H1 (cell line): ENCODE data around the gene ARGLU1. TPM values are rescaled to one million over a fixed set of nuclear protein-coding genes. Genes with fewer than 3 reads are reported as not detected.

Experiments
- CTCF ChIA-PET: fragments of 300-600 bp; sonication (Branson Sonifier 250); formaldehyde crosslinking; loops from one replicate; lab custom pipeline; 2021; ENCODE audit not compliant: partially characterized antibody; lab: Charles Lee
- POLR2A ChIA-PET: fragments of 300-600 bp; sonication (Branson Sonifier 250); formaldehyde crosslinking; loops from one replicate; lab custom pipeline; 2021; ENCODE audit warnings: inconsistent platforms; ENCODE audit not compliant: partially characterized antibody; lab: Charles Lee
- DNase-seq, 2 experiments: peaks; one replicate each; pipeline versions ENCODE4 v3.0.0 to v3.0.0-alpha.2; 2010 to 2022; ENCODE audit warnings: low spot score in 2 of 2, low read depth in 1 of 2, mixed read lengths in 1 of 2
- FAIRE-seq: peaks from 2 replicates; lab custom pipeline; 2011; peaks lifted over from hg19 to GRCh38; lab: Jason Lieb, UNC
- H2AFZ ChIP-seq: 2 replicates; pipeline ENCODE4 v1.8.1; 2012; ENCODE audit warnings: low read length, inconsistent platforms
- H2AK5ac ChIP-seq: 2 replicates; pipeline ENCODE4 v1.6.1; 2013; ENCODE audit warnings: low read depth, low read length
- H2BK120ac ChIP-seq: replicated peaks from 2 replicates; pipeline ENCODE3; 2013; ENCODE audit warnings: low read depth, low read length, inconsistent platforms
- H2BK12ac ChIP-seq: 2 replicates; pipeline ENCODE4 v1.6.1; 2013; ENCODE audit warnings: low read depth, low read length
- H2BK15ac ChIP-seq: 2 replicates; pipeline ENCODE4 v1.6.1; 2013; ENCODE audit warnings: low read length
- H2BK20ac ChIP-seq: 2 replicates; pipeline ENCODE4 v1.6.1; 2013; ENCODE audit warnings: low read length
- H2BK5ac ChIP-seq: 2 replicates; pipeline ENCODE4 v1.6.1; 2013; ENCODE audit warnings: low read depth, low read length
- H3K14ac ChIP-seq: 2 replicates; pipeline ENCODE4 v1.6.1; 2013; ENCODE audit warnings: inconsistent platforms; ENCODE audit not compliant: insufficient read length
- H3K18ac ChIP-seq: 2 replicates; pipeline ENCODE4 v1.6.1; 2013; ENCODE audit warnings: low read length; ENCODE audit errors: extremely low read depth
- H3K23ac ChIP-seq: 2 replicates; pipeline ENCODE4 v1.6.1; 2013; ENCODE audit warnings: inconsistent platforms; ENCODE audit not compliant: insufficient read length
- H3K23me2 ChIP-seq: 2 replicates; pipeline ENCODE4 v1.6.1; 2013; ENCODE audit warnings: low read depth, low read length
- H3K27ac ChIP-seq: 2 replicates; pipeline ENCODE4 v1.6.1; 2011; ENCODE audit warnings: low read depth, low read length, inconsistent platforms
- H3K27me3 ChIP-seq, 4 experiments: replicated peaks in 1 of 4; 1 replicate in 1 of 4; 2 replicates in 3 of 4; pipeline versions ENCODE4 v1.6.1 to v1.8.1; 2011 to 2013; ENCODE audit warnings: low read length in 3 of 4, mild to moderate bottlenecking in 3 of 4, inconsistent platforms in 2 of 4, mixed read lengths in 2 of 4, moderate library complexity in 1 of 4; ENCODE audit not compliant: control insufficient read depth in 3 of 4, insufficient read depth in 3 of 4; ENCODE audit errors: extremely low read depth in 1 of 4
- H3K36me3 ChIP-seq, 4 experiments: 2 replicates each; pipeline versions ENCODE4 v1.6.1 to v1.8.1; 2011 to 2013; ENCODE audit warnings: mild to moderate bottlenecking in 4 of 4, low read length in 3 of 4, moderate library complexity in 2 of 4, control low read depth in 1 of 4, inconsistent platforms in 1 of 4; ENCODE audit not compliant: insufficient read depth in 4 of 4, control insufficient read depth in 2 of 4
- H3K4ac ChIP-seq: replicated peaks from 2 replicates; pipeline ENCODE3; 2013; ENCODE audit warnings: low read length, low read depth, mixed read lengths, inconsistent platforms; ENCODE audit not compliant: insufficient read length
- H3K4me1 ChIP-seq, 4 experiments: replicated peaks in 1 of 4; 1 replicate in 1 of 4; 2 replicates in 3 of 4; pipeline versions ENCODE4 v1.6.1 to v1.8.1; 2011 to 2013; ENCODE audit warnings: low read length in 3 of 4, inconsistent platforms in 2 of 4, mixed read lengths in 1 of 4; ENCODE audit not compliant: insufficient read depth in 4 of 4, control insufficient read depth in 3 of 4
- H3K4me2 ChIP-seq, 2 experiments: 2 replicates each; pipeline versions ENCODE4 v1.6.1 to v1.8.1; 2011 to 2013; ENCODE audit warnings: low read depth in 2 of 2, low read length in 2 of 2, control low read depth in 1 of 2, inconsistent platforms in 1 of 2, mild to moderate bottlenecking in 1 of 2; ENCODE audit not compliant: insufficient read depth in 1 of 2
- H3K4me3 ChIP-seq, 4 experiments: fragments of 200-600, 300-600 bp in 1 of 4; sonication (generic), shearing (Covaris generic), sonication (Bioruptor Twin) in 1 of 4; 2 replicates each; pipeline versions ENCODE4 v1.5.1 to v1.8.1; 2011 to 2016; ENCODE audit warnings: low read length in 4 of 4, low read depth in 3 of 4, control low read depth in 2 of 4, inconsistent platforms in 2 of 4, mild to moderate bottlenecking in 2 of 4, mixed read lengths in 1 of 4, moderate library complexity in 1 of 4; ENCODE audit not compliant: insufficient read depth in 2 of 4; ENCODE audit errors: extremely low read depth in 1 of 4
- H3K56ac ChIP-seq: replicated peaks from 2 replicates; pipeline ENCODE3; 2013; ENCODE audit warnings: low read depth, mild to moderate bottlenecking, mixed read lengths, low read length, inconsistent platforms; ENCODE audit not compliant: insufficient read length
- H3K79me1 ChIP-seq: 2 replicates; pipeline ENCODE4 v1.6.1; 2013; ENCODE audit warnings: low read depth, low read length, control low read depth
- H3K79me2 ChIP-seq, 2 experiments: 2 replicates each; pipeline versions ENCODE4 v1.6.1 to v1.8.1; 2012 to 2013; ENCODE audit warnings: low read length in 2 of 2, mild to moderate bottlenecking in 2 of 2, inconsistent platforms in 1 of 2; ENCODE audit not compliant: insufficient read depth in 2 of 2, control insufficient read depth in 1 of 2
- H3K9ac ChIP-seq, 4 experiments: replicated peaks in 1 of 4; 1 replicate in 1 of 4; 2 replicates in 3 of 4; pipeline versions ENCODE4 v1.6.1 to v1.8.1; 2011 to 2013; ENCODE audit warnings: low read depth in 3 of 4, low read length in 3 of 4, control low read depth in 2 of 4, mild to moderate bottlenecking in 2 of 4, moderate library complexity in 2 of 4, inconsistent platforms in 1 of 4; ENCODE audit errors: extremely low read depth in 1 of 4
- H3K9me3 ChIP-seq, 2 experiments: 2 replicates each; pipeline versions ENCODE4 v1.6.1 to v1.8.1; 2012 to 2013; ENCODE audit warnings: mild to moderate bottlenecking in 2 of 2, moderate library complexity in 2 of 2, control low read depth in 1 of 2, inconsistent platforms in 1 of 2, low read depth in 1 of 2, low read length in 1 of 2, mixed read lengths in 1 of 2; ENCODE audit not compliant: insufficient read depth in 2 of 2
- H4K20me1 ChIP-seq, 2 experiments: replicated peaks in 1 of 2; 2 replicates each; pipeline versions ENCODE3 to v1.8.1; 2011 to 2013; ENCODE audit warnings: inconsistent platforms in 2 of 2, low read length in 2 of 2, mild to moderate bottlenecking in 1 of 2; ENCODE audit not compliant: insufficient read depth in 2 of 2, control insufficient read depth in 1 of 2
- H4K5ac ChIP-seq: 2 replicates; pipeline ENCODE4 v1.6.1; 2013; ENCODE audit warnings: low read length, low read depth, mixed read lengths, inconsistent platforms; ENCODE audit not compliant: insufficient read length
- H4K8ac ChIP-seq: 2 replicates; pipeline ENCODE4 v1.8.0; 2013; ENCODE audit warnings: mild to moderate bottlenecking, moderate library complexity, low read length, inconsistent platforms; ENCODE audit not compliant: insufficient read depth; ENCODE audit errors: extremely low read depth
- H4K91ac ChIP-seq: replicated peaks from 2 replicates; pipeline ENCODE3; 2013; ENCODE audit warnings: low read length, mixed read lengths, inconsistent platforms; ENCODE audit not compliant: insufficient read length
- POU5F1 ChIP-seq: IDR thresholded peaks from 2 replicates; pipeline ENCODE4 v1.6.1; 2011; ENCODE audit warnings: low read depth, mild to moderate bottlenecking, low read length, moderate library complexity
- RXRA ChIP-seq: IDR thresholded peaks from 2 replicates; pipeline ENCODE4 v1.6.1; 2011; ENCODE audit warnings: low read depth, mild to moderate bottlenecking, low read length, moderate library complexity; ENCODE audit not compliant: insufficient read depth
- SIN3A ChIP-seq, 2 experiments: IDR thresholded peaks in 1 of 2; conservative IDR thresholded peaks in 1 of 2; 2 replicates each; pipeline ENCODE4 v1.6.1; 2011 to 2012; ENCODE audit warnings: low read length in 2 of 2, improper control_type of control experiment in 1 of 2, low read depth in 1 of 2, mild to moderate bottlenecking in 1 of 2
- ZNF274 ChIP-seq: IDR thresholded peaks from 2 replicates; pipeline ENCODE4 v1.7.0; 2012; ENCODE audit warnings: low read length, borderline replicate concordance; ENCODE audit errors: extremely low read depth
- WGBS, 2 experiments: shearing (Covaris generic) in 1 of 2; methylation state at CpG; one replicate each; pipeline versions ENCODE4 v1.1.6 to v1.1.7; 2013 to 2015; ENCODE audit warnings: low lambda C conversion rate in 2 of 2, mixed read lengths in 2 of 2, inconsistent platforms in 1 of 2, low coverage in 1 of 2, missing lambda C conversion rate in 1 of 2; ENCODE audit not compliant: insufficient replicate concordance in 2 of 2, insufficient coverage in 1 of 2, insufficient read length in 1 of 2; ENCODE audit errors: extremely low coverage in 1 of 2, missing lambda C conversion rate in 1 of 2; 5-methylcytosine and 5-hydroxymethylcytosine counted together
- polyA plus RNA-seq, 7 experiments: library from polyadenylated mRNA; depleted of rRNA in 3 of 7; stranded (reverse) in 5 of 7; unstranded in 2 of 7; fragments of >200 nt in 5 of 7; fragments of 200-250 nt in 2 of 7; gene quantifications; 1 replicate in 5 of 7; 2 replicates in 1 of 7; 4 replicates in 1 of 7; pipeline versions ENCODE4 v1.2.1 to v1.2.3, GENCODE V29; 2011 to 2013; ENCODE audit warnings: missing spikeins in 2 of 7, mixed read lengths in 2 of 7
- total RNA-seq: library from RNA; stranded (reverse); fragmentation: NEBNext Ultra II Directional; extraction: Animal tissue kit (Norgen Biotek cat#: 25700); gene quantifications from 2 replicates; pipeline ENCODE4 v1.2.1, GENCODE V29; 2021

ARGLU1 gene
- total and polyA plus RNA-seq, 2 of the 8 experiments (the other 6 are each of a cell fraction or from before 2014, with no cell fraction given), result 47.8 to 84.9 TPM

GRCh38 chr13:106597186-106597585 lies 29.2 kb upstream of the ARGLU1 start:
- H3K4ac ChIP-seq, result no peak overlapping the region
- DNase-seq (no peak), FAIRE-seq (no peak)
- no peak overlapping the region for H3K4me2 ChIP-seq
- no peak overlapping the region for H3K18ac ChIP-seq
- ChIA-PET POLR2A (no interaction called here), CTCF (interaction anchor here (0.6 to 1.6 kb wide), 5 partner anchors 23 to 522 kb away, joined by 4 to 5 read pairs (median 4); no protein-coding TSS in a partner anchor)
- no peak overlapping the region for H2BK20ac ChIP-seq
- no peak overlapping the region for H3K14ac ChIP-seq
- H2AK5ac ChIP-seq, result no peak overlapping the region
- WGBS, 2 experiments, result 95% methylated on average over 5 of the region's 5 CpGs; no CpG with 5 or more reads in 1 of the 2 experiments
- no peak overlapping the region for H3K9ac ChIP-seq
- H2BK12ac ChIP-seq, result no peak overlapping the region
- H4K5ac ChIP-seq, result no peak overlapping the region
- no peak overlapping the region for H2BK15ac ChIP-seq
- H4K20me1 ChIP-seq, result peaks cover 0 to 3% of the 10 kb centered on the region in 2 experiments
- no peaks in the 10 kb centered on the region for H3K36me3 ChIP-seq
- peaks cover 4% of the 10 kb centered on the region; the same call in 1 of the 2 replicates for H3K23me2 ChIP-seq
- H3K9me3 ChIP-seq, result no peaks in the 10 kb centered on the region
- H2AFZ ChIP-seq, result no peak overlapping the region
- H3K4me3 ChIP-seq, result no peak overlapping the region
- H3K79me1 ChIP-seq, result 0 out of 2 replicates have a peak, but pooled peaks cover 2% of the 10 kb centered on the region
- no peak overlapping the region for H3K56ac ChIP-seq
- H4K91ac ChIP-seq, result no peak overlapping the region
- no peaks in the 10 kb centered on the region for H3K79me2 ChIP-seq
- H2BK5ac ChIP-seq, result no peak overlapping the region
- H3K27ac ChIP-seq, result no peak overlapping the region
- H3K23ac ChIP-seq, result no peak overlapping the region
- H4K8ac ChIP-seq, result no peak overlapping the region
- no peaks in the 10 kb centered on the region for H3K27me3 ChIP-seq
- H2BK120ac ChIP-seq, result no peak overlapping the region
- H3K4me1 ChIP-seq, result no peaks in the 10 kb centered on the region
- TF ChIP-seq ZNF274, result no peak
- no peak for TF ChIP-seq POU5F1
- TF ChIP-seq RXRA, result no peak
- TF ChIP-seq SIN3A (conservative IDR thresholded peaks at IDR 0.05 in 1 of 2, IDR thresholded peaks at IDR 0.05 in 1 of 2; ENCODE audit: low read depth in 1 of 2, low read length in 2 of 2), result no peak
